ENCODE measurements around the gene KLHL18.
"Not testable (repeated sequence)": the region's sequence is repeated elsewhere in the genome, so short reads cannot be mapped to it uniquely, and the experiment has no call there.

Gene KLHL18

DNA sequence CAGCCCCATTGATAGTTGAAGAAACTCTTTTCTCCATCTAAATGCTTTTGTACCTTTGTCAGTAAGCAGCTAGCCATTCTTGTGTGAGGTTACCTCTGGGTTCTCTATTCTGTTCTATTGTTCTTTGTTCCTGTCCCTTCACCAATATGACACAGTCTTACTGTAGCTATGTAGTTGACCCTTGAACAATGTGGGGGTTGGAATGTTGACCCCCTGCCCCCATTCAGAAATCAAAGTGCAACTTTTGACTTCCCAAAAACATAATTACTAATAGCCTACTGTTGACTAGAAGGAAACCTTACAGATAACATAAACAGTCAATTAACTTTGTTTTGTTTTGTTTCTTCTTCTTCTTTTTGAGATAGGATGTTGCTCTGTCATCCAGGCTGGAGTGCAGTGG, 18.7 kb downstream of the KLHL18 start:
- Histone ChIP-seq H3K9ac (ENCODE audit: low read length) (no peak overlapping the region), H3K27ac (ENCODE audit: low read depth, low read length) (no peak overlapping the region), H3K4me3 (ENCODE audit: low read length) (no peak overlapping the region), H3K27me3 (ENCODE audit: control insufficient read depth, insufficient read depth, low read length) (no peaks in the 10 kb centered on the region), H3K4me1 (ENCODE audit: control insufficient read depth, insufficient read depth, low read length) (no peaks in the 10 kb centered on the region), H3K36me3 (ENCODE audit: control insufficient read depth, insufficient read depth, low read length) (no peaks in the 10 kb centered on the region)

DNA sequence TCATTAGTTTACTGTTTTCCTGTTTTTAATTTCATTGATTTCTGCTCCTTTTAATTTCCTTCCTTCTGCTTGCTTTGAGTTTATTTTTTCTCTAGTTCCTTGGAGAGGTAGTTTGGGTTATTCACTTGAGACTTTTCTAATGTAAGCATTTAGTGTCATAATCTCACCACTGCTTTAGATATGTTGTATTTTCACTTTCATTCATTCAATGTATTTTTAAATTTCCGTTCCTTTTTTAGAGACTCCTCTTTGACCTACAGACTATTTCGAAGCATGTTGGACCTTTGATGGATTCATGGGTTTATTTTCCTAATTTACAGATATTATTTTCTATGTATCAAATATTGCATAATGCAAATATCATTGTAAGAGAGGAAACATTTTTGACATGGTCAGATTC, 23.3 kb downstream of the KLHL18 start:
- Histone ChIP-seq H3K27ac (ENCODE audit: low read depth, low read length) (no peak overlapping the region), H3K4me3 (ENCODE audit: low read length) (no peak overlapping the region), H3K27me3 (ENCODE audit: control insufficient read depth, insufficient read depth, low read length) (no peaks in the 10 kb centered on the region), H3K4me1 (ENCODE audit: control insufficient read depth, insufficient read depth, low read length) (no peaks in the 10 kb centered on the region), H3K36me3 (ENCODE audit: control insufficient read depth, insufficient read depth, low read length) (no peaks in the 10 kb centered on the region), H3K9ac (ENCODE audit: low read length) (no peak overlapping the region)

DNA sequence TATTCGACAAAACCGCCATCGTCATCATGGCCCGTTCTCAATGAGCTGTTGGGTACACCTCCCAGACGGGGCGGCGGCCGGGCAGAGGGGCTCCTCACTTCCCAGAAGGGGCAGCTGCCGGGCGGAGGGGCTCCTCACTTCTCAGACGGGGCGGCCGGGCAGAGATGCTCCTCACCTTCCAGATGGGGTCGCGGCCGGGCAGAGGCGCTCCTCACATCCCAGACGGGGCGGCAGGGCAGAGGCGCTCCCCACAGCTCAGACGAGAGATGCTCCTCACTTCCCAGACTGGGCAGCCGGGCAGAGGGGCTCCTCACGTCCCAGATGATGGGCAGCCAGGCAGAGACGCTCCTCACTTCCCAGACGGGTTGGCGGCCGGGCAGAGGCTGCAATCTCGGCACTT, 26.5 kb downstream of the KLHL18 start:
- not testable (repeated sequence) for H3K9ac ChIP-seq (ENCODE audit: low read length); H3K27me3 ChIP-seq (ENCODE audit: control insufficient read depth, insufficient read depth, low read length); H3K36me3 ChIP-seq (ENCODE audit: control insufficient read depth, insufficient read depth, low read length); H3K4me3 ChIP-seq (ENCODE audit: low read length); H3K4me1 ChIP-seq (ENCODE audit: control insufficient read depth, insufficient read depth, low read length); H3K27ac ChIP-seq (ENCODE audit: low read depth, low read length)

DNA sequence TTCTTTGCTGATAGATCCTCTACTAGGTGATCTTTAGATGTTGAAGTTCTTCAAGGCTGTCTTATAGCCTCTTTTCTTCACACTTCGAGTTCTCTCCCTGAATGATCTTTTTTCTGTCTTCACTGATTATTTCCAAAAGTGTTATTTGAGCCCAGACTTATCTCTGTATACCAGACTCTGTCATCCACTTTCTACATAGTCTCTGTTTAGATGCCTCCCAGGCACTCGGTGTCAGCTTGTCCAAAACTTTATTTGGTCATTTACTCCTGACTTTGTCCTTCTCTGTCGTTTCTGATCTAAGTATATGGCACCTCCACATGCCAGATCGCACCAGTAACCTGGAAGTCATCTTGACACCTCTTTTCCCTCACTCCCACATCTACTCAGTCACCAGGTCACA, 27.6 kb downstream of the KLHL18 start:
- Histone ChIP-seq H3K4me3 (ENCODE audit: low read length) (no peak overlapping the region), H3K27ac (ENCODE audit: low read depth, low read length) (no peak overlapping the region), H3K4me1 (ENCODE audit: control insufficient read depth, insufficient read depth, low read length) (no peaks in the 10 kb centered on the region), H3K27me3 (ENCODE audit: control insufficient read depth, insufficient read depth, low read length) (no peaks in the 10 kb centered on the region), H3K36me3 (ENCODE audit: control insufficient read depth, insufficient read depth, low read length) (no peaks in the 10 kb centered on the region), H3K9ac (ENCODE audit: low read length) (no peak overlapping the region)

DNA sequence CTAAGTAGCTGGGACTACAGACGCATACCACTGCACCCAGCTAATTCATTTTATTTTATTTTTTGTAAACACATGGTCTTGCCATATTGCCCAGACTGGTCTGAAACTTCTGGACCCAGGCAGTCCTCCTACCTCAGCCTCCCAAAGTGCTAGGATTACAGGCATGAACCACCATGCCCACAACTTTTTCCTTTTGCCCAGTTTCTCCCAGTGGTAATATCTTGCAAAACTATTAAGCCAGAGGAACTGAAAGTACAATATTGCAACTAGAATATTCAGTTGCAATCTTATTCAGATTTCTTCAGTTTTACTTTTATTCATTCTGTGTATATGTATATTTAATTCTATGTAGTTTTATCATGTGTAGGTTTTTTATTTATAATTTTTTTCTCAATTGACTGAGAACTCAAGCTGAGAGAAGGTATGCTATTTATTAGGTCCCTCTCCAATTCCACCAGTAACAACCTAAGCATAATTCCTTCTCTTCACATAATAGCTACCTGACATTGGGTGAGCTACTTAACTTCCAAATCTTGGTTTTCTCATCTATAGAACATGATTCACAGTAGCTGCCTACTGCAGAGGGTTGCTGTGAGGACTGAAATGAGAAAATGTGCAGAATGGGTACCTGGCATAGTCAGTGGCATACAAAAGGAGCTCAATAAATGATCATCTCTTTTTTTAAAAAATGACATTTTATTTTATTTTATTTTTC, 30.8 kb downstream of the KLHL18 start:
- H3K27ac ChIP-seq (ENCODE audit: low read depth, low read length): no peak overlapping the region

DNA sequence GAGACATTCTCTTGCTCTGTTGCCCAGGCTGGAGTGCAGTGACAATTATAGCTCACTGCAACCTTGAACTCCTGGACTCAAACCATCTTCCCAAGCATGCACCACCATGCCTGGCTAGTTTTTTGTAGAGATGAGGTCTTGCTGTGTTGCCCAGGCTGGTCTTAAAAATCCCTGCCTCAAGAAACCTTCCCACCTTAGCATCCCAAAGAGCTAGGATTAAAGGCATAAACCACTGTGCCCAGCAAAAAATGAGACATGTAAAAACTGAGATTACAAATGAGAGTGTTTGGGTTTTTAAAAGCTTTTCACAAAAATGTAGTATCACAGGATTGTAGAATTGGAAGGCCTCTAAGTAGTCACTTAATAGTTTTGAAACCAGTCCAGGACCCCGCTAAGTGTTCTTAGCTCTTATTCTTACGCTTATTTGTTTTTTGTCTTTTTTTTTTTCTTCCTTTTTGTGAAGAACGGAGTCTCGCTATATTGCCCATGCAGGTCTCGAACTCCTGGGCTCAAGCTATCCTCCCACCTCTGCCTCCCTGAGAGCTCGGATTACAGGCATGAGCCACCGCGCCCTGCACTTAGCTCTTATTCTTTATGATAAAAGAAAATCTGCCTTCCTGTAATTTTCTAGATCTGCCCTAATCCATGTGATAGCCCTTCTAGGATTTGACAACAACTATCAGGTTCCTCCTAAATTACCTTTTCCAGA, 31.5 kb downstream of the KLHL18 start:
- no peaks in the 10 kb centered on the region for H3K4me1 ChIP-seq (ENCODE audit: control insufficient read depth, insufficient read depth, low read length)
- H3K36me3 ChIP-seq (ENCODE audit: control insufficient read depth, insufficient read depth, low read length): no peaks in the 10 kb centered on the region
- H3K4me3 ChIP-seq (ENCODE audit: low read length): no peak overlapping the region
- no peaks in the 10 kb centered on the region for H3K27me3 ChIP-seq (ENCODE audit: control insufficient read depth, insufficient read depth, low read length)
- H3K9ac ChIP-seq (ENCODE audit: low read length): no peak overlapping the region
- no peak overlapping the region for H3K27ac ChIP-seq (ENCODE audit: low read depth, low read length)

More for the DNA sequence above, 30.8 kb downstream of the KLHL18 start:
- H3K9ac ChIP-seq (ENCODE audit: low read length): no peak overlapping the region
- H3K4me3 ChIP-seq (ENCODE audit: low read length): no peak overlapping the region
- no peaks in the 10 kb centered on the region for H3K36me3 ChIP-seq (ENCODE audit: control insufficient read depth, insufficient read depth, low read length)
- no peaks in the 10 kb centered on the region for H3K4me1 ChIP-seq (ENCODE audit: control insufficient read depth, insufficient read depth, low read length)
- no peaks in the 10 kb centered on the region for H3K27me3 ChIP-seq (ENCODE audit: control insufficient read depth, insufficient read depth, low read length)

DNA sequence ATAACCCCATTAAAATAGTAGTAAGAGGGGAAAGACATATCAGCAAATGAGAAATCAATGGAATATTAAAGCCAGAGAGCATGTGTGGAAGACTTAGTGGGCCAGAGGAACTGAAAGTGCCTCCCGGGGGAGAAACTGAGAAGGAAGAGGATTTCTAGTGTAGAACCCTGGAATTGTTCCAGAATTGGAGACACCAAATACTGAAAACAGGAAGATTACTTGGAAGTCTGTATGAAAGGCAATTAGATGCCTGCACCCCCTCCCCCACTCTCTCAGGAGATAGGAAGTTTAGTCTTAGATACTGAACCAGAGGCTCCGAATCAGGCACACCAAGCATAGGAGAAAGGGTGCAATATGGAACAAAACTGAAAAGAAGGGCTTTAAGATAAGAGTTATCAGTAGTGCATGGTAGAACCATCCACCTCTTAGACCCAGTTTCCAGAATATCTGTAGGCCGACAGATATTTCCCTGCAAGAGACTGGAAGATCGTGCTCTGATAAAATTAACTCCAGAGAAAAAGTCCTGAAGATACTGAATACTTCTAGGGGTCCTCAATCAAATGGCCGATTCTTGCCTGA, 32.4 kb downstream of the KLHL18 start:
- H3K27me3 ChIP-seq (ENCODE audit: control insufficient read depth, insufficient read depth, low read length): no peaks in the 10 kb centered on the region
- no peak overlapping the region for H3K9ac ChIP-seq (ENCODE audit: low read length)
- no peak overlapping the region for H3K27ac ChIP-seq (ENCODE audit: low read depth, low read length)
- H3K4me1 ChIP-seq (ENCODE audit: control insufficient read depth, insufficient read depth, low read length): no peaks in the 10 kb centered on the region
- H3K4me3 ChIP-seq (ENCODE audit: low read length): no peak overlapping the region
- H3K36me3 ChIP-seq (ENCODE audit: control insufficient read depth, insufficient read depth, low read length): peaks cover 3% of the 10 kb centered on the region

DNA sequence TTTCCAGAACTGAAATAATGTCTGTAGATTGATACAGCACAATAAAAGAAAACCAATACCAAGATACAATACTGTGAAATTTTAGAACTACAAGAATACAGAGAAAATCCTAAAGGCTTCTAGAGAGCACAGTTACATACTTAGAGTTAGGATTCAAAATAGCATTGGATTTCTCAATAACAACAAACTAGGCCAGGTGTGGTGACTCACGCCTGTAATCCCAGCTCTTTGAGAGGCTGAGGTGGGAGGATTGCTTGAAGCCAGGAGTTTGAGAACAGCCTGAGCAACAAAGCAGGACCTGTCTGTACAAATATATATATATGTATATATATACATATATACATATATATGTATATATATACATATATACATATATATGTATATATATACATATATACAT, 33.4 kb downstream of the KLHL18 start:
- not testable (repeated sequence) for H3K36me3 ChIP-seq (ENCODE audit: control insufficient read depth, insufficient read depth, low read length); H3K9ac ChIP-seq (ENCODE audit: low read length); H3K27me3 ChIP-seq (ENCODE audit: control insufficient read depth, insufficient read depth, low read length); H3K4me3 ChIP-seq (ENCODE audit: low read length); H3K27ac ChIP-seq (ENCODE audit: low read depth, low read length); H3K4me1 ChIP-seq (ENCODE audit: control insufficient read depth, insufficient read depth, low read length)

DNA sequence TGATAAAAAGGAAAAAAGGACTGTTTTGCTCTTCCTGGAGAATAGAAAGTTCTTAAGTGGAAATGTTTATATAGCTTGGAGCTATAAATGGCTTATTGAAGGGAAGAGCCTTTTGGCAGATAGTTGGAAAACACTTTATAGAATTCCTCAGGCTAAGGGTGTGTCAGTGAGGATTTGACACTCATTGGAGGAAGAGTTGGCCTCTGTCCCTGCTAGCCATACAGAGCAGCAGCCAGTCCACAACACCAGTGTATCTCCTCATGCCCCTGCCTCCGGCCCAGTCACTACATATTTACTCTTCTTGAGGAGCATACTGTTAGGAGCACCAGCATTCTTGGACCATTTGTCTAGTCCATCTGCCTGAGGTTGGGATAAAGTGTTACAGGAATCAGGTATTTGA, 36.2 kb downstream of the KLHL18 start:
- H3K27me3 ChIP-seq (ENCODE audit: control insufficient read depth, insufficient read depth, low read length): no peaks in the 10 kb centered on the region
- H3K4me1 ChIP-seq (ENCODE audit: control insufficient read depth, insufficient read depth, low read length): no peaks in the 10 kb centered on the region
- H3K4me3 ChIP-seq (ENCODE audit: low read length): no peak overlapping the region
- H3K27ac ChIP-seq (ENCODE audit: low read depth, low read length): no peak overlapping the region
- peaks cover 17% of the 10 kb centered on the region for H3K36me3 ChIP-seq (ENCODE audit: control insufficient read depth, insufficient read depth, low read length)
- no peak overlapping the region for H3K9ac ChIP-seq (ENCODE audit: low read length)

DNA sequence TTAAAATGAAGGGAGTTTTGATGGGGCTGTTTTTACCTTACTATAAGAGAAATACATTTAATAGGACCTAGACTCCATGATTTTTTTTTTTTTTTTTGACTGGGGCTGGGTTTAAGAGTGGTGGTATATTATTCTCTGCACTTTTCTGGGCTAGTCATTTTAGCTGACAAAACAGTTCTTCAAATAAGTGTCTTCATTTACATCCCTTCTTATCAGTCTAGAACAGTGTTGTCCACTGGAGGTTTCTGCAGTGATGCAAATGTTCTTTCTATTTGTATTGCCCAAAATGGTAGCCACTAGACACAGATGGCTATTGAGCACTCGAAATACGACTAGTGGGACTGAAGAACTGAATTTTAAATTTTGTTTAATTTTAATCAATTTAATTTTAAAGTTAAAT, 37.2 kb downstream of the KLHL18 start:
- Histone ChIP-seq H3K27me3 (ENCODE audit: control insufficient read depth, insufficient read depth, low read length) (no peaks in the 10 kb centered on the region), H3K4me3 (ENCODE audit: low read length) (no peak overlapping the region), H3K36me3 (ENCODE audit: control insufficient read depth, insufficient read depth, low read length) (peaks cover 18% of the 10 kb centered on the region), H3K27ac (ENCODE audit: low read depth, low read length) (no peak overlapping the region), H3K4me1 (ENCODE audit: control insufficient read depth, insufficient read depth, low read length) (no peaks in the 10 kb centered on the region), H3K9ac (ENCODE audit: low read length) (no peak overlapping the region)

DNA sequence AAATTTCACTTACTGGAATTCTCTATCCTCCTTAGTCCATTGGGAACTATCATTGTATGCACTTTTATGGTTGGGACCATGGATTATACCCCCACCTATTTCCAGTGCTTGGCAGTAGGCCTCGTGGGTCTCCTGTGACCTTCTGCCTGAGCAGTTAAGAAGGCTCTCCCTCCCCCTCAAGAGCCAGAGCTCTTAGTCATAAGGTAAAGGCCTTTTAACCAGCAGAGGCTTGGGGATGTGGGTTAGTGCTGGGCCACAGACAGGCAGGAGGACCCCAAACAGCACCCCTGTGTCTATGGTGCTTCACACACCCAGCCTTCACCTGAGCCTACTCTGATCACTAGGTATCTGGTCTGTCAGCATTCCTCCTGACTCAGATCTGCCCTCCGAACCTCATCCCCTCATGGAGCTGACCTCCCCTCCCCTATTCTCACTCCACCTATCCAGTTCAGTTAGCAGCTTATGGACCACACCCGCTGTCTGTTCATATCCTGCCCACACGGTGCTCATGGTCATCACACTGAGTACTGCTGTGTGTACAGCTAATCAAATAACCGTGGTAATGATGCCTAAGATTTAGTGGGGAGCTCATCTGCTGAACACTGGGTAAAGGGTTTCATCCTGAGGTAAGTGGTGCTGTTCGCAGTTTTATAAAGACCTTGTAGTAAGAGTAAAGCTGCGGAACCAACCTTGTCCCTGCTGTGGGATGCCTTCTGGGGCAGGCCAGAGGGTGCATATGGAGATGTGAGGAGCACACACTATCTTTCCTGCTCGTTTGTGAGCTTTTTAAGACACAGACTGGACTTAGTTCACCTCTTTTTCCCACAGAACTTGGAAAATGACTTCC, 40.9 kb downstream of the KLHL18 start:
- H3K36me3 ChIP-seq (ENCODE audit: control insufficient read depth, insufficient read depth, low read length): peaks cover 28% of the 10 kb centered on the region
- H3K9ac ChIP-seq (ENCODE audit: low read length): no peak overlapping the region
- no peaks in the 10 kb centered on the region for H3K4me1 ChIP-seq (ENCODE audit: control insufficient read depth, insufficient read depth, low read length)
- H3K4me3 ChIP-seq (ENCODE audit: low read length): no peak overlapping the region
- H3K27ac ChIP-seq (ENCODE audit: low read depth, low read length): no peak overlapping the region
- H3K27me3 ChIP-seq (ENCODE audit: control insufficient read depth, insufficient read depth, low read length): no peaks in the 10 kb centered on the region

DNA sequence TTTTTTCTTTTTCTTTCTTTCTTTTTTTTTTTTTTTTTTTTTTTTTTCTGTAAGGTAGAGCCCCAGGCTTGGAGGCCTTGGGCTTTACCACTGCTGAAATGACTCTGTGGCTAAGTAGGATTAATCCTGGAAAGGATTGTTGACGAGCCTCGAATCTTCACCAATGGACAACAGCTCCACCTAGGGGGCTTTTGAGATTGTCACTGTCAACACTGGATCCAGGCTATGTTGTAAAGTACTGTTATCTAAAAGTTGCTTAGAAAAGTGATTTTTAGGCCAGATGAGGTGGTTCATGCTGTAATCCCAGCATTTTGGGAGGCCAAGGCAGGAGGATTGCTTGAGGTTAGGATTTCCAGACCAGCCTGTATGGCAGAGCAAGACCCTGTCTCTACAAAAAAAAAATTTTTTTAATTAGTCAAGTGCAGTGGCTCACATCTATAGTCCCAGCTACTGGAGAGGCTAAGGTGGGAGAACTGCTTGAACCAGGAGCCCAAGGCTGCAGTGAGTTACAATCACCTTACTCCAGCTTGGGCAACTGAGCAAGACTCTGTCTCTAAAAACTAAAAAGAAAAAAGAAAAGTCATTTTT, 41.6 kb downstream of the KLHL18 start:
- Histone ChIP-seq H3K9ac (ENCODE audit: low read length) (no peak overlapping the region), H3K36me3 (ENCODE audit: control insufficient read depth, insufficient read depth, low read length) (peaks cover 28% of the 10 kb centered on the region), H3K4me1 (ENCODE audit: control insufficient read depth, insufficient read depth, low read length) (no peaks in the 10 kb centered on the region), H3K27ac (ENCODE audit: low read depth, low read length) (no peak overlapping the region), H3K27me3 (ENCODE audit: control insufficient read depth, insufficient read depth, low read length) (no peaks in the 10 kb centered on the region), H3K4me3 (ENCODE audit: low read length) (no peak overlapping the region)
